ENCODE results near the gene HOXA11.

- TF ChIP-seq JUN (CRISPR knock-in tag; IDR thresholded peaks at IDR 0.05), result no peak
- TF ChIP-seq, protein P1, sequence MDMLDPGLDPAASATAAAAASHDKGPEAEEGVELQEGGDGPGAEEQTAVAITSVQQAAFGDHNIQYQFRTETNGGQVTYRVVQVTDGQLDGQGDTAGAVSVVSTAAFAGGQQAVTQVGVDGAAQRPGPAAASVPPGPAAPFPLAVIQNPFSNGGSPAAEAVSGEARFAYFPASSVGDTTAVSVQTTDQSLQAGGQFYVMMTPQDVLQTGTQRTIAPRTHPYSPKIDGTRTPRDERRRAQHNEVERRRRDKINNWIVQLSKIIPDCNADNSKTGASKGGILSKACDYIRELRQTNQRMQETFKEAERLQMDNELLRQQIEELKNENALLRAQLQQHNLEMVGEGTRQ (CRISPR knock-in tag; IDR thresholded peaks at IDR 0.05), result peak; percentile 94
- TF ChIP-seq CTCF (IDR thresholded peaks at IDR 0.05), result no peak
- no peak for TF ChIP-seq RELA (CRISPR knock-in tag; IDR thresholded peaks at IDR 0.05; ENCODE audit: borderline replicate concordance)
- no peak for TF ChIP-seq ZNF423 (CRISPR knock-in tag; IDR thresholded peaks at IDR 0.05)
- TF ChIP-seq TCF7 (CRISPR knock-in tag; IDR thresholded peaks at IDR 0.05; ENCODE audit: low read depth), result no peak
These were observed 28.5 kb downstream of the HOXA11 start, which contains the start of gene HOXA7 for GRCh38 chr7:27156508-27156898.

Data from WTC11 (cell line).